ENCODE measurements around the gene UBE2Q2.

UBE2Q2 gene

DNA sequence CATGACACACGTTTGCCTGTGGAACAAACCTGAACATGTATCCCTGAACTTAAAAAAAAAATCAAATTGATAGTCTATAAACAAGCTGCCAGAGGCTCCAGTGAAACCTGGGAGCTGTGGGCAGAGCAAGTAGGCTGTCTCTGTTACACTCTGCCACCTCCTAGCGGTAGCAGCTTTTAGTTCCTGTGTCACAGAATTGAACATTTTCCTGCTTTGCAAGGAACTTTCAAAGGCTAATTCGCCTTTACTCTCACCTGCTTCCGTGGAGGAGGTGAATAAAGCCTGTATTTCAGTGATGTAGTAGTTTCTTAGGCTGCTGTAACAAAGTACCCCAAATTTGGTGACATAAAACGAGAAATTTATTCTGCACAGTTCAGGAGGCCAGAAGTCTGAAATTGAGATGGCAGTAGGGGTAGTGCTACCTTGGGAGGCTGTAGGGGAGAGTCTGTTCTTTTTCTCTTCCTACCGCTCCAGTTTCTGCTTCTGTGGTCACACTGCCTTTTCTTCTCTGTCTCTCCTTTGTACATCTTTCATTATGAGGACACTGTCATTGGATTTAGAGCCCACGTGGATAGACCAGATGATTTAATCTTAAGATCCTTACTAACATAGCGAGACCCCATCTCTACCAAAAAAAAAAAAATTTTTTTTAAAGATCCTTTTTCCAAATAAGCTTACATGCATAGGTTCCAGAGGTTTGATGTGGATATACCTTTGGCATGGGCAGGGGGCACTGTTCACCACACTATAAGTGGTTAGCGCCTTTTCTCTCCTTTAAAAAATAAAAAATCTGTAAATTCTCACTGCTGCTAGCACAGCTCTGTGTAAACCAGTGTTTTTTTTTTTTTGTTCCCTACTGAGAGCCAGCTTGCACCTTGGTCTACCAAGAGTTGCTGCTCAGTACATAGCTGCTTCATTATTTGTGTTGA lies 85.7 kb downstream of the UBE2Q2 start:
- DNase-seq: no peak

DNA sequence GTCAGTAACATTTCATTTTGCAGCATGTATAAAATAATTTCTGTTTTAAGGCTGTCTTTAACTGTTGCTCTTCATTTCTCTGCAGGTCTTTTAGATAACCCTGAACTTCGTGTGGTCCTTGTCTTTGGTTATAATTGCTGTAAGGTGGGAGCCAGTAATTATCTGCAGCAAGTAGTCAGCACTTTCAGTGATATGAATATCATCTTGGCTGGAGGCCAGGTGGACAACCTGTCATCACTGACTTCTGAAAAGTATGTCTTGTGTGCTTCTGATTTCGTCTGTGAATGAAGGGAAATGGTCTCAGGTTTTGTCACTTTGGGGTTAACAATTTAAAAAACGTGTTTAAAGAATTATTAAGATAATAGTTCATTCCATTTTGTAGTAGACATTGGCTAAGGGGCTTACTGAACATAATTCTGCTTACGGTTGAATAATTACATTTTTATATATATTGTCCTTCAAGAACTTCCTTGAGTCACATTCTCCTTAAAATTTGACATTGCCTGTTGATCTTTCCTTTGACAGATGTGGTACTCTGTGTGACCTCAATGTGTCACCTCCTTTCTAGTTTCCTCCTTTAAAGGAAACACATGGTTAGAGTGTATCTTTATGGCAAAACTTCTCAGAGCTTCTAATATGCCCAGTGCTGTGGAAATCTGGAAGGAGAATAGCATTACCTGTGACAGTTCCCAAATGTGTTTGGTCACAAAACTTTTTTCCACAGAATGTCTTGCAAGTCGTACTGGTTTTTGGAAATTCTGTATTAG lies 86.7 kb downstream of the UBE2Q2 start:
- DNase-seq: peak; percentile 1

DNA sequence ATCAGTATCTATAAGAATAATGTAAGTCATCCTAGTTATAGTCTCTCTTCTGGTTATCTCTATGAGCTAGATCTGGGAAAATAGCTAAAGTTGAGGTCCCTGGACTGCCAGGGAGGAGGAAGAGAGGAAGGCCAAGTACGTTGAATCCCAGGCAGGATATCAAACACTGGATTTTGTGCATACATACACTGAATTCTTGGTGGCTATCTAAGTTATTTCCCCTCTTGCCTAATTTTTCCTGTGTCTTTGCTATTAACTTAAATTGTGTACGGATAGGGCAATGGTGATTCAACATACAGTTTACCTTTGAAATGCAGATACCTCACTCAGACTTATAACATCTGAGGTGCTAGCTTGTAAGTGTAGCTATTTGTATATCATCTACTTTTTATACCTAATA lies 87.6 kb downstream of the UBE2Q2 start:
- no peak for DNase-seq

DNA sequence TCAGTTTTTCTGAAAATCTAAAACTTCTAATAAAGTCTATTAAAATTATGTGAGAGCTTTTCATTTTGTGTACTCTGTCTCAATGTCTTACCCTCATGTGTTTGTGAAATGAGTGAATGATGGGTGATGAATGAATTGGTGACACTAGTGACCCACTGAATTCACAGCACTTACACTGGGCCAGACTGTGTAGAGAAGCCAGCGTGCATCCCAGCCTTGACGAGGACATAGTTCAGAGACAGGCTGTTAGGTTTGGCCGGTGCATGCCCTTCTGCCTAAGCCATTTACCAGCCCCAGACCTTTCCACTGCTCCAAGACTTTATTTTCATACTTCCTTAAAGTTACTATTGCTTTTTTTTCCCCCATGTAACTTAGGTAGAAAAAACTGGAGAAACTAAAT lies 99.2 kb downstream of the UBE2Q2 start:
- DNase-seq: no peak

DNA sequence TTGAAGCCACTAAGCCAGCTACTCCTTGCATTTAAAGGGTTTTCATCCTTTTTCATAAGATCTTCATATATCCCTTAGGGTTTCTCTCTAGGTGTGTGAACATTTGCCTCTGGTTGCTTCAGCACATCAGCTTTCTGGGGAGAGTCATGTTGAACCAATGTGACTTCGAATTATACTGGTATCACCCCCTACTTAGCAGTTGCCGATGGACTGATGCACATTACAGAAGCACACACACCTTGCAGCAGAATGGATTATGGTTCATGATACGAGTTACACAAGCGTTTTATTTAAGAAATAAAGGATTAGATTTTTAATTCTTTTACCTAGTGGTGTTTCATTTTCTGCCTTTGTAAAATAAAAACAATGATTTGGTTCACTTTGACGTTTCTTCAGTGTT lies 100.0 kb downstream of the UBE2Q2 start:
- no peak for DNase-seq

DNA sequence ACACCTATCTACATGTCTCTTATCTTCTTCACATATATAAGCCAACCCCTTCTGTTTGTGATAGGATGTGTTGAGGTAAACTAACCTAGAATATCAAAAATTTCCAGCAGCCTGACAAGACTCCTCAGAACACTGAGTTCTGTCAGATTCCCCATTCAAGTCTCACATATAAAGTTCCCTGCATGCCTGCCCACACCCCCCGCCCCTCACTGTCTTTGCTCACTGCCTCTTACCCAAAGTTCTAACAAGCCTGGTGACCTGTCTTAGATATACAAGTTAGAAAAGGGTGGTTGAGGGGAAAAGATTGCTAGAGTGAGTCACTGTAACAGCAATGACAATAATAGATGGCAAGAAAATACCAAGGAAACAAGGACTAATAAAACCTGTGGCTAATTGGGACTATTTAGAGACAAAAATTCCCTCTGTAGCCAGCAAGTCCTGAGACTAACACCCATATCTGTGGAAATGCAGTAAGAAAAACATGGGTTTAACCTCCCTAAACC lies 100.5 kb downstream of the UBE2Q2 start:
- no peak for DNase-seq

DNA sequence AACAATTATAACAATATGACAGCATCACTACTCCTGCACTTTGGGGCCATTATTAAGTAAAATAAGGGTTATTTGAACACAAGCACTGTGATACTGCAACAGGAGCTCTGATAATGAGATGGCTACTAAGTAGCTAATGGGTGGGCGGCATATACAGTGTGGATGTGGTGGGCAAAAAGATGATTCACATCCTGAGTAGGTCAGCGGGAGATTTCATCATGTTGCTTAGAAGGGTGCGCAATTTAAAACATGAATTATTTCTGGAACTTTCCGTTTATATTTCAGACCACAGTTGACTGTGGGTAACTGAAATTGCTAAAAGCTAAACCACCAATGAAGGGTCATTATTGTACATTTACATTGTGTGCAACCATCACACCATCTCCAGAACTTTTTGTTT lies 102.7 kb downstream of the UBE2Q2 start:
- no peak for DNase-seq

DNA sequence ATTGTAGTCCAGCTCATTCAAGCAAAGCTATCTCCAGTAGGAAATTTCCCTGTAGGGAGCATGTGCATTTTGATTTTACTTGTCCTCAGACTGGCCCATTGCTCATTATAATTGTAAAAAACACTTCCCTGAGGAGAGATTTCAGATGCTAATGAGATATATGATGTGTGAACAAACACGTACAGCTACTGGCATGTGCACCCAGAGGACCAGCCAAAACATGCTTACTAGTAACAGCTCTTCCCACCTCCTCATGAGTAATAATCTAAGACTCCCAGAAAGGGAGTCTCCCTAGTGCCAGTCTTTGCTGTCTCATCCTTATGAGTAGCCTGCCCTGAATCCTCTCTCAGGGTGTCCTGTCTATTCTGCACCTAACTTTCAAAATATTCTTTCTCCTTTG lies 103.8 kb downstream of the UBE2Q2 start:
- no peak for DNase-seq

DNA sequence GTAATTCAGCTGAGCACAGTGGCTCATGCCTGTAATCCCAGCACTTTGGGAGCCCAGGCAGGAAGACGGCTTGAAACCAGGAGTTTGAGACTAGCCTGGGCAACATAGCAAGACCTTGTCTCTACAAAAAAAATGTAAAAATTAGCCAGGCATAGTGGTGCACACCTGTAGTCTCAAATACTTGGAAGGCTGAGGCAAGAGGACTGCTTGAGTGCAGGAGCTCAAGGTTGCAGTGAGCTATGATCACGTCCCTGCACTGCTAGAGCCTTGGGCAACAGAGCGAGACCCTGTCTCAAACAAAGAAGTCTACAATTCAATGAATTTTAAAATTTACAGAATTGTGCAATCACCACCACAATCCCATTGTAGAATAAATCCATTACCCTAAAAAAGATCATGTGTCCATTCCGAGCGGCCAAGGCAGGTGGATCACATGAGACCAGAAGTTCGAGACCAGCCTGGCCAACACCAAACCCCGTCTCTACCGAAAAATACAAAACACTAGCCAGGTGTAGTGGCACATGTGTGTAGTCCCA lies 105.6 kb downstream of the UBE2Q2 start:
- no peak for DNase-seq

Data from NCI-H146 (cell line).